ENCODE measurements around the gene OR1F1.
"Not testable (repeated sequence)": the region's sequence is repeated elsewhere in the genome, so short reads cannot be mapped to it uniquely, and the experiment has no call there.

The OR1F1 gene

GRCh38 chr16:3152027-3152276 lies 36.1 kb upstream of the OR1F1 start:
- DNase-seq = peak; percentile 60

DNA sequence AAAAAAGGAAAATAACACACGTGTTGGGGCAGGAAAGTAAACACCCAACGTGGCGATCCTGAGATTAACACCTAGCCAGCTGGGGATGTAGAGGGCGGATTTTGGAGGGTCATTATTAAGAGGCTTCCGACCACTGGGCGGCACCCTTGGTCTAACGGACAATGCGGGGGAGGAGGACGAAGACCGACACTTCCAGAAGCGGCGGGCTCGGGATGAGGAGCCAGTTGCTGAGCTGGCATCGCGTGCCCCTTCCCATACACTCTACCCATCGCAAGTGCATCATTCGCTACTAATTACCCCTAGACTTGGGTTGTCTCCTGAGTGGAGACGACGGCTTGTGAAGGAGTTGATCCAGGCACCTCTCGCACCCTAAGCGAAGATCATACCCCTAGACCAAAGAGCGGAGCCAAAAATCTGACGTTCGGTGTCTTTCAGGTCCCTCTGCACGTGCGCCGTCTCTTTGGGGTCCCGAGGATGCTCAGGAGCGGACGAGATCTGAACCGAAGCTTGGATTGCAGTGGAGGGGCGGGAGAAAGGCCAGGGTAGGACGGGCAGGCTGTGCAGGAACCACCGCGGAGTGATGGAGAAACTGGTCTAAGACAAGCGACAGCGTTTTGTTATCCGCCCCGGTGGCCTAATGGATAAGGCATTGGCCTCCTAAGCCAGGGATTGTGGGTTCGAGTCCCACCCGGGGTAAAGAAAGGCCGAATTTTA lies 35.6 kb upstream of the OR1F1 start:
- DNase-seq = peak; percentile 95

GRCh38 chr16:3152991-3153368 lies 35.0 kb upstream of the OR1F1 start:
- no peak for DNase-seq

GRCh38 chr16:3155181-3155580 lies 32.8 kb upstream of the OR1F1 start:
- DNase-seq = no peak

DNA sequence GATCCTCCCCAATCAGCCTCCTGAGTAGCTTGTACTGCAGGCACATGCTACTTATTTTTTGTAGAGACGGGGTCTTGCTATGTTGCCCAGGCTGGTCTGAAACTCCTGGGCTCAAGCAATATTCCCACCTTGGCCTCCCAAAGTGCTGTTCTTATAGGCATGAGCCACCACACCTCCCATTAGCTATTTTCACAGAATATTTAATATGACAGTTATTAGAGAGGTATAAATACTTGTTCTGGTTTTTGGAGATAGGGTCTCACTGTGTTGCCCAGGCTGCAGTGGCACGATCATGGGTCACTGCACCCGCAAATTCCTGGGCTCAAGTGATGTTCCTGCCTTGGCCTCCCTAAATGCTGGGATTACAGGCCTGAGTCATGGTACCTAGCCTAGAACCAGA lies 32.0 kb upstream of the OR1F1 start:
- no peak for DNase-seq

DNA sequence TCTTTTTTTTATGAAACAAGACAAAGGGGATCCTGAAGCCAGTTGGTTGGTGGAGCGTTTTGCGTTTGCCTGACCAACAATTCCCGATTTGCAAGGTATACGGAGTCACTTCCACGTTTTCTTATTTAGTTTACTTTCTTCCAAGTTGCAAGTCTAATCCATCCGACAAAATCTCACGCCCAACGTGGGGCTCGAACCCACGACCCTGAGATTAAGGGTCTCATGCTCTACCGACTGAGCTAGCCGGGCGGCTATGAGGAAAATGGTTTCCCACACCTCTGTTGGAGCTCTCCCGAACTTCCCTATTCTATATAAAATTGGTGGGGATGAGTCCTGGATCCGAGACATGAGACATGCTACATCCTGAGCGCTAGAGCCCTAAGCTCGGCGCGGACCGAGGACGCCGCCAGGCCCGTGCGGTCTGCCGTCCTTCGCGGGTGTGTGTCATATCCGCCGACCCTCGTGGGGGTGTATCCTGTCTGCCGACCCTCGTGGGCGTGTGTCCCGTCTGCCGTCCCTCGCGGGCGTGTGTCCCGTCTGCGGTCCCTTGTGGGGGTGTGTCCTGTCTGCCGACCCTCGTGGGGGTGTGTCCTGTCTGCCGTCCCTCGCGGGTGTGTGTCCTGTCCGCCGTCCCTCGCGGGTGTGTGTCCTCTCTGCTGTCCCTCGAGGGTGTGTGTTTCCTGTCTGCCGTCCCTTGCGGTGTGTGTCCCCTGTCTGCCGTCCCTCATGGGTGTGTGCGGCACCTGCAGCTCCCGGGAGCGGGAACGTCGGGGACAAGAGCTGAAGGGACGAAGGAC lies 30.6 kb upstream of the OR1F1 start:
- DNase-seq = peak; percentile 82

DNA sequence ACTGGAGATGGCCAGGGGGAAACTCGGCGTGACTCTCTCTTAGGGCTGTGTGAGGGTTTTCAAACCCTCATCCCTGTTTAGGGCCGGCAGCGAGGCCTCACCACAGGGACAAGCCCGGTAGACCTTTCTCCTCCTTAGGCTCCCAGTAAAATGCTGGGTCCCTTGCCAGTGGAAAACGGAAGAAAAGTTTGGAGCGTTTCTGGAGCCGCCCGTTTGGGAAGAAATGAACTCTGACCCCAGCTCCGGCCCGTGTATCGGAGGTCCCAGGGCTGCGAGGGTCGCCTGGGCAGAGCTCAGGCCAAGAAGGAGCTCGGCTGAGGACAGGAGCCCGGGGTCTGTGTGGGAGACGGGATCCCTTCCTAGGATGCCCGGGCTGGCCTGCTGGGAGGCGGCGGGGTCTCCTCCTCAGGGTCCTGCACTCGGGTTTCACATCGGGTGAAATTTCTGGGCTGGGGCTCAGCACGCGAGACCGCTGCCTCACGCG lies 29.9 kb upstream of the OR1F1 start:
- DNase-seq = no peak

- peak; percentile 88 for DNase-seq
Measured at GRCh38 chr16:3158510-3159314, 29.3 kb upstream of the OR1F1 start.

- DNase-seq = no peak
Measured at GRCh38 chr16:3161235-3162018, 26.6 kb upstream of the OR1F1 start.

GRCh38 chr16:3164121-3164991 lies 23.6 kb upstream of the OR1F1 start:
- DNase-seq = no peak

DNA sequence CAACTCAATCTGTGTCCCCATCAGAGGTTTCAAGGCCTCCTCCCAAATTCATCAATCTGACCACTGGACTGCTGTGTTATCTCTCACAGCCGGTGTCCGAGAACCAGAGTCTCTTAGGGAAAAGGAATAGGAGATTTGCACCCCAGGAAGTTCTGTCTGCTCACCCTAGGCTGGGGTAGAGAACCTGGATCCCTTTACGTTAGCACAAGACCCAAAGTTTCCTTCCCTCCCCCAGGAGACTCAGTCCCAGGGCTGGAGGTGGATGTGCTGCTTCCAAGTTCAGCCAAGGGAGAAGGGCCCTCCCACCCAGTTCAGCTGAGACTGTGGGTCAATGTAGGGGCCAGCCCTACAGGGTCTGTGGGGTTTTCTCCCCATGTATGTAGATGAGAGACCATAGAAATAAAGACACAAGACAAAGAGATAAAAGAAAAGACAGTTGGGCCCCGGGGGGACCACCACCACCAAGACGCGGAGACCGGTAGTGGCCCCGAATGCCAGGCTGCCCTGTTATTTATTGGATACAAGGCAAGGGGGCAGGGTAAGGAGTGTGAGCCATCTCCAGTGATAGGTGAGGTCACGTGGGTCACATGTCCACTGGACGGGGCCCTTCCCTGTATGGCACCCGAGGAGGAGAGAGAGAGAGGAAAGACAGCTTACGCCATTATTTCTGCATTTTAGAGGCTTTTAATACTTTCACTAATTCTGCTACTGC lies 22.7 kb upstream of the OR1F1 start:
- no peak for DNase-seq

- DNase-seq = no peak
Measured at GRCh38 chr16:3166505-3166886, 21.5 kb upstream of the OR1F1 start.

DNA sequence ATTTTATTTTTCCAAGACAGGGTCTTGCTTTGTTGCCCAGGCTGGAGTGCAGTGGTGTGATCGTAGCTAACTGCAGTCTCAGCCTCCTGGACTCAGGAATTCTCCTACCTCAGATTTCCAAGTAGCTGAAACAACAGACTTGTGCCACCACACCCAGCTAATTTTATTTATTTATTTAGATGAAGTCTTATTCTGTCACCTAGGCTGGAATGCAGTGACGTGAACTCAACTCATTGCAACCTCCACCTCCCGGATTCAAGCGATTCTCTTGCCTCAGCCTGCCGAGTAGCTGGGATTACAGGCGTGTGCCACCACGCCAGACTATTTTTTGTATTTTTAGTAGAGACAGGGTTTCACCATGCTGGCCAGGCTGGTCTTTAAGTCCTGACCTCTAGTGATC lies 19.3 kb upstream of the OR1F1 start:
- DNase-seq = not testable (repeated sequence)

GRCh38 chr16:3170440-3171180 lies 17.4 kb upstream of the OR1F1 start:
- peak; percentile 55 for DNase-seq

- DNase-seq = peak; percentile 67
Measured at GRCh38 chr16:3171181-3171854, 16.7 kb upstream of the OR1F1 start.

- DNase-seq = peak; percentile 84
Measured at GRCh38 chr16:3171855-3172593, 16.0 kb upstream of the OR1F1 start.

DNA sequence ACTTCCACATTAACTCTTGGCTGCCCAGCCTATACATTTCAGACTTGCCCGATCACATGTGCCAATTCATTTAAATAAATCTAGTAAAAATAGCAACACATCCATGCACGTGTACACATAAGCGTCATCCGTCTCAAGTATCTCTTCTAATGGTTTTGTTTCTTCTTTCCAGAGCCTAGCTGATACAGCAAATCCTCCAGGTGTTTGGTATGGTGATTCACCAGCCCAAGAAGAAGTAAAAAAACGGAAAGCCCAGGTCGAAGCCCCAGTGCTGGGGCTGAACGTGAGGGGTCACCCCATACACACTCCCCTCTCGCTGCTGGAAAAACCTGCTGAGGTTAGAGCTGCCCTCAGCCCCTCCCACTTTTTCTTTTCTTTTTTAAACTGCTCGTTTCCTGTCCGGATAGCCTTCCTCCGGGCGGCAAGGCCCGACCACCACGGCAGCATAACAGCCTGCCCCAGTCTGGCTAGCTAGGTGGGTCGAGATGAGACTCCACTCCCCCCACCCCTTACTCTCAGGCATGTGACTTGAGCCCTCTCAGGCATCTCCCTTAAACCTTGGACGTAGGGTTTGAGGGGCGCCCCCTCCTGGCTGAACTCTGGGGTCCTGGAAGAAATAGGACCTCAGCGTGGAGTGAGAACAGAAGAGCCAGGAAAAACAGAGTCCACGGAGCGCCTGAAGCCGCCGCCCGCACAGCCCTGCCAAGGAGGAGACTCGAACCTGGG lies 13.9 kb upstream of the OR1F1 start:
- peak; percentile 64 for DNase-seq

GRCh38 chr16:3174618-3175148 lies 13.3 kb upstream of the OR1F1 start:
- DNase-seq = no peak
